BLaER1 treated with 17β-estradiol and CSF1 and Interleukin-3, amounts not matched to agents 10 nM and 100 nM (cell line): ENCODE measurements around the gene SIRT4.
"Not testable (repeated sequence)": the region's sequence is repeated elsewhere in the genome, so short reads cannot be mapped to it uniquely, and the experiment has no call there.

Source experiments
- H3K27ac ChIP-seq, 11 experiments: shearing (Covaris generic); formaldehyde crosslinking; 2 replicates each; pipeline ENCODE4 v1.8.1; 2022
- H3K27me3 ChIP-seq, 11 experiments: shearing (Covaris generic); formaldehyde crosslinking; 2 replicates each; pipeline ENCODE4 v1.8.1; 2022
- H3K36me3 ChIP-seq, 11 experiments: shearing (Covaris generic); formaldehyde crosslinking; 2 replicates each; pipeline ENCODE4 v1.8.1; 2022
- H3K4me1 ChIP-seq, 10 experiments: shearing (Covaris generic); formaldehyde crosslinking; 2 replicates each; pipeline ENCODE4 v1.8.1; 2022
- H3K4me2 ChIP-seq, 11 experiments: shearing (Covaris generic); formaldehyde crosslinking; 2 replicates each; pipeline ENCODE4 v1.8.1; 2022
- H3K4me3 ChIP-seq, 10 experiments: shearing (Covaris generic); formaldehyde crosslinking; 2 replicates each; pipeline ENCODE4 v1.8.1; 2022
- H3K9ac ChIP-seq, 11 experiments: shearing (Covaris generic); formaldehyde crosslinking; 2 replicates each; pipeline ENCODE4 v1.8.1; 2022
- H3K9me3 ChIP-seq, 11 experiments: shearing (Covaris generic); formaldehyde crosslinking; replicated peaks in 1 of 11; 2 replicates each; pipeline ENCODE4 v1.8.1; 2022
- H4K20me1 ChIP-seq, 11 experiments: shearing (Covaris generic); formaldehyde crosslinking; 2 replicates each; pipeline ENCODE4 v1.8.1; 2022
- Cebpa-rat ChIP-seq, 11 experiments: shearing (Covaris generic); IDR thresholded peaks; 2 replicates each; pipeline ENCODE4 v1.8.1; 2022

SIRT4 gene, protein sequence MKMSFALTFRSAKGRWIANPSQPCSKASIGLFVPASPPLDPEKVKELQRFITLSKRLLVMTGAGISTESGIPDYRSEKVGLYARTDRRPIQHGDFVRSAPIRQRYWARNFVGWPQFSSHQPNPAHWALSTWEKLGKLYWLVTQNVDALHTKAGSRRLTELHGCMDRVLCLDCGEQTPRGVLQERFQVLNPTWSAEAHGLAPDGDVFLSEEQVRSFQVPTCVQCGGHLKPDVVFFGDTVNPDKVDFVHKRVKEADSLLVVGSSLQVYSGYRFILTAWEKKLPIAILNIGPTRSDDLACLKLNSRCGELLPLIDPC

DNA sequence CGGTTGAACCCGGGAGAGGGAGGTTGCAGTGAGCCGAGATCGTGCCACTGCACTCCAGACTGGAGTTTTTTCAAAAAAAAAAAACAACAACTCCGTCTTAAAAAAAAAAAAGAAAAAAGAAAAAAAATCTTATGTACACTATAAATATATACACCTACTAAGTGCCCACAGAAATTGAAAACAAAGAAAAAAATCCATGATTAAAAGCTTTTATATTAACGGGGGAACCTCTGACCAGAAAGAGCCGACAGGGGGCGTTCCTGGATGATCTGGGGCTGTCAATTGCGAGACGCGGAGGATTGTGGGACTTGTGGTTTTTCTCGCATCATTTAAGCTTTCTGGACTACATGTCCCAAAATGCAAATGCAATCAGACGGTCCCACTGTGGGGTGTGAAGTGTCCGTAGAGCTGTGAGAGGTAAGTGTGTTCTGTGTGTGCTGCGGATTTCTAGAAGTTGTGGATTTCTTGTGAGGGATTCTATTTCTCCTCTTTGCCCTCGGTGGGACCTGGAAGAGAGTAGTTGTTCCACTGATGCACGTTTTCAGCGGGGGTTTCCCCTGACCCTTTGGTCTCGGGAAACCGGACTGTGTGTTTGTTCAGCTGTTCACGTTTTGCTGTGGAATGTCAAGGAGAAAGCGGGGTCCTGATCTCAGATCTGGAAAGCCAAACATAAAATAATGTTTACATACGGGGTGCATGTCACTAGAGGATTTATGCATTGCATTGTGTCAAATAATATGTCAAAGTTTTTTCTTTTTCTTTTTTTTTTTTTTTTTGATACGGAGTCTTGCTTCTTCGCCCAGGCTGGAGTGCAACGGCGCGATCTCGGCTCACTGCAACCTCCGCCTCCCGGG is at the start of gene SIRT4:
TSS of gene SIRT4 (plus strand) at position 360 of the 854 bp plus-strand sequence. CDS start 1,241 bp downstream, outside the sequence.
- H3K27me3 ChIP-seq: no peaks in the 10 kb centered on the region
- H3K36me3 ChIP-seq: no peaks in the 10 kb centered on the region
- H3K27ac ChIP-seq: peak within 1 kb of the TSS; percentile 41 to 87 (median 76); a peak in 20 of 22 replicates
- H3K9ac ChIP-seq: peak within 1 kb of the TSS; percentile 76 to 90 (median 83)
- H3K9me3 ChIP-seq: no peaks in the 10 kb centered on the region
- no peaks in the 10 kb centered on the region for H4K20me1 ChIP-seq
- H3K4me2 ChIP-seq: peak within 1 kb of the TSS; percentile 77 to 88 (median 83)
- no peak for TF ChIP-seq Cebpa-rat (IDR thresholded peaks at IDR 0.05)
- H3K4me3 ChIP-seq: peak within 1 kb of the TSS; percentile 62 to 75 (median 69)
- peaks cover 7 to 23% (median 14%) of the 10 kb centered on the region in 10 experiments; a peak in 19 of 20 replicates for H3K4me1 ChIP-seq

DNA sequence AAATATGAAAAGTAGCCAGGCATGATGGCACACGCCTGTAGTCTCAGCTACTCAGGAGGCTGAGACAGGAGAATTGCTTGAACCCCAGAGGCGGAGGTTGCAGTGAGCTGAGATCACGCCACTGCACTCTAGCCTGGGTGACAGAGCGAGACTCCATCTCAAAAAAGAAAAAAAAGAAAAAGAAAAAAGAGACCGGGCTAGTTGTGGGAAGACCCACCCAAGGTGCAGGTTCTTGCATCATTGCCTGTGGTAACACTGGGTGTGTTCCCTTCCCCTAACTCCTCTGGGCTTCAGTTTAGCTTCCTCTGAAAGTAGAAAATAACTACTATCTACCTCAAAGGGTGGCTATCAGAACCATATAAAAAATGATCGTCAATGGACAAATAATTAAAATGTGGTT is 48.8 kb upstream of the SIRT4 start:
- peak overlapping the region; percentile 24 to 72 (median 61); a peak in 18 of 22 replicates for H3K9ac ChIP-seq
- H3K9me3 ChIP-seq: not testable (repeated sequence)
- peaks cover 0 to 19% (median 0%) of the 10 kb centered on the region in 11 experiments; a peak in 5 of 22 replicates for H3K27me3 ChIP-seq
- peaks cover 21 to 71% (median 43%) of the 10 kb centered on the region in 11 experiments for H4K20me1 ChIP-seq
- peak overlapping the region in 10 of 11 experiments; percentile 63 to 91 (median 84); a peak in 21 of 22 replicates for H3K27ac ChIP-seq
- H3K4me1 ChIP-seq: peaks cover 52 to 100% (median 74%) of the 10 kb centered on the region in 10 experiments
- H3K4me2 ChIP-seq: peak overlapping the region; percentile 65 to 100 (median 81)
- peak in 9 of 11 experiments; percentile 65 to 92 (median 74); a peak in 16 of 22 replicates for TF ChIP-seq Cebpa-rat (IDR thresholded peaks at IDR 0.05)
- peaks cover 0 to 40% (median 6%) of the 10 kb centered on the region in 11 experiments; a peak in 13 of 22 replicates for H3K36me3 ChIP-seq
- peak overlapping the region in 7 of 10 experiments; percentile 20 to 48 (median 35); a peak in 10 of 20 replicates for H3K4me3 ChIP-seq

DNA sequence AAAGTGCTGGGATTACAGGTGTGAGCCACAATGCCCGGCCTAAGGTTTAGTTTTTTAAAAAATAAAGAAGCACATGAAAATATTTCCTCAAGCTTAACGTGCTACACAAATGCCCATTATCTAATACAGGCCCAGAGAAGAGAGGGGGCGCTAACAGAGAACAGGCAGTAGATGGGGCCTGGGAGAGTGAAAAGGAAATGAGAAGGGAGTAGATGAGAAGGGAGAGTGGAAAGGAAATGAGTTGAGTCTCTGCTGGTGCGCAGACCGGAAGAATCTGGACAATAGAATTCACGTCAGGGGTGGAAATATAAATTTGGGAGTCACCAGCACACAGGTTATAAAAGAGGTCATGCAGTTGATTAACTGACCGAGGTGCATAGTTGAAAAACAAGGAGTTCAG is 47.3 kb upstream of the SIRT4 start:
- TF ChIP-seq Cebpa-rat (IDR thresholded peaks at IDR 0.05): no peak
- Histone ChIP-seq H3K9ac (peak overlapping the region in 1 of 11 experiments; percentile 16; a peak in 1 of 22 replicates), H3K27ac (peak overlapping the region in 9 of 11 experiments; percentile 78 to 91 (median 84); a peak in 15 of 22 replicates), H3K4me2 (peak overlapping the region in 9 of 11 experiments; percentile 65 to 100 (median 82); a peak in 15 of 22 replicates), H4K20me1 (peaks cover 10 to 71% (median 41%) of the 10 kb centered on the region in 11 experiments), H3K27me3 (peaks cover 0 to 4% (median 0%) of the 10 kb centered on the region in 11 experiments; a peak in 4 of 22 replicates), H3K36me3 (peaks cover 0 to 38% (median 5%) of the 10 kb centered on the region in 11 experiments; a peak in 13 of 22 replicates), H3K4me3 (no peak overlapping the region; a peak in 1 of 20 replicates), H3K9me3 (no peaks in the 10 kb centered on the region), H3K4me1 (peaks cover 50 to 100% (median 75%) of the 10 kb centered on the region in 10 experiments)

DNA sequence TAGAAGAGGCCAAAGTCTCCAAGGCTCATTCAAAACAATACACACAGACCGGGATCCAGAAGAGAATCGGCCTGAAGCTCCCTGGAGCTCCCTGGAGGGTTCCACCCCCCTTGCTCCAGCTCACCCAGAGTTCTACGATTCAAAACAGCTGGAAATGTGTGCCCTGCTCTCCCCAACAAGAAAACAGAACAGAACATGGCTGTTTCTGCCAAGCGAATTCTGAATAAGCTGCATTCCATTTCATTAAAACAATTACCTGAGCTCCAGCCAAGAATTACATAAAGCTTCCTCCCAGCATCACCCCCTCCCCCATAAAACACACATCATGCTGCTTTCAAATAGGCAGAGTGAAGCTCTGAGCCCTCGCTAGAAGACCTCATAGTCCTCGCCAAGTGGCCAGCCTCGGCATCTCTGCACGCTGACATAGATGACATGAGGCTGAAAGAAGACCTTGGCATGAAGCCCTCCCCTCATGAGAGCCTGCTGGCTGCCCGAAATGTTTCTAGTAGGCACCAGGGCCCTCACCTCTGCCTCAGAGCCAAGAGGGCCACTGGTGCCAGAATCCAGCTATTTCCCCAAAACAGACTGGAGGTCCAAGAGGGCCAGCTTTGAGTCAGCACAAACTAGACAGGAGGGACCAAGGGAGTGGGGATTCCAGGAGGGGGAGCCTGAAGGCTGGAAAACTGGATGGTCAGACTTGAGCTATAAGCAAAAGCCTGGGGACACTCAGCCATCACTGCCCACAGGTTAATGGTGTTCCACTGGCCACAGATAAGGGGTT is 44.9 kb upstream of the SIRT4 start:
- Histone ChIP-seq H3K4me3 (no peak overlapping the region), H4K20me1 (peaks cover 9 to 74% (median 52%) of the 10 kb centered on the region in 11 experiments; a peak in 20 of 22 replicates), H3K36me3 (peaks cover 0 to 56% (median 5%) of the 10 kb centered on the region in 11 experiments; a peak in 13 of 22 replicates), H3K9ac (peak overlapping the region in 1 of 11 experiments; percentile 15; a peak in 2 of 22 replicates), H3K4me1 (peaks cover 35 to 100% (median 68%) of the 10 kb centered on the region in 10 experiments), H3K27ac (peak overlapping the region in 4 of 11 experiments; percentile 3 to 18 (median 8); a peak in 3 of 22 replicates), H3K27me3 (no peaks in the 10 kb centered on the region), H3K9me3 (no peaks in the 10 kb centered on the region), H3K4me2 (peak overlapping the region in 5 of 11 experiments; percentile 20 to 100 (median 51); a peak in 9 of 22 replicates)
- no peak for TF ChIP-seq Cebpa-rat (IDR thresholded peaks at IDR 0.05)

DNA sequence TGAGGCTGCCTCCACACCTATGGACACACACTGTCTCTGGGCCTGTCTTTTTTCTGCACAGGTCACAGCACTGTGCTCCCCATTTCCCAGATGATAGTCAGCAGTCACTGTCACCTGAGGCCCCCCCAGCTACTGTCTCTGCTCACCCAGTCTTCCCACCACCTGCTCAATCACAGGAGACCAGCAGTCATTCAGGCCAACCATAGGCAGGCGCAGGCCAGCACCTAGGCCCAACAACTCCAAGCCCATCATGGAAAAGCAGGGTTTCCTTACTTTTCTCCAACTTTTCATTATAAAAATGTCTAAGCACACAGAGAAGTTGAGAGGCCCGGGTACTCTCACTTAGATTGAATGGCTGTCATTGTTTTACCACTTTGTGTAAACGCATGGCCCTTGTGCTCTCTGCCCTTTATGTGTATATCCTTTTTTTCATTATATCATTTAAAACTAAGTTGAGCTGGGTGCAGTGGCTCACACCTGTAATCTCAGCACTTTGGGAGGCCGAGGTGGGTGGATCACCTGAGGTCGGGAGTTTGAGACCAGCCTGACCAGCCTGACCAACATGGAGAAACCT is 43.7 kb upstream of the SIRT4 start:
- H3K4me2 ChIP-seq: peak overlapping the region in 4 of 11 experiments; percentile 49 to 100 (median 76); a peak in 5 of 22 replicates
- H3K9ac ChIP-seq: no peak overlapping the region
- H3K27me3 ChIP-seq: no peaks in the 10 kb centered on the region
- H3K4me3 ChIP-seq: no peak overlapping the region
- peaks cover 20 to 77% (median 62%) of the 10 kb centered on the region in 11 experiments; a peak in 20 of 22 replicates for H4K20me1 ChIP-seq
- H3K36me3 ChIP-seq: peaks cover 0 to 56% (median 5%) of the 10 kb centered on the region in 11 experiments; a peak in 13 of 22 replicates
- TF ChIP-seq Cebpa-rat (IDR thresholded peaks at IDR 0.05): no peak
- no peaks in the 10 kb centered on the region for H3K9me3 ChIP-seq
- H3K4me1 ChIP-seq: peaks cover 35 to 100% (median 68%) of the 10 kb centered on the region in 10 experiments
- H3K27ac ChIP-seq: no peak overlapping the region

DNA sequence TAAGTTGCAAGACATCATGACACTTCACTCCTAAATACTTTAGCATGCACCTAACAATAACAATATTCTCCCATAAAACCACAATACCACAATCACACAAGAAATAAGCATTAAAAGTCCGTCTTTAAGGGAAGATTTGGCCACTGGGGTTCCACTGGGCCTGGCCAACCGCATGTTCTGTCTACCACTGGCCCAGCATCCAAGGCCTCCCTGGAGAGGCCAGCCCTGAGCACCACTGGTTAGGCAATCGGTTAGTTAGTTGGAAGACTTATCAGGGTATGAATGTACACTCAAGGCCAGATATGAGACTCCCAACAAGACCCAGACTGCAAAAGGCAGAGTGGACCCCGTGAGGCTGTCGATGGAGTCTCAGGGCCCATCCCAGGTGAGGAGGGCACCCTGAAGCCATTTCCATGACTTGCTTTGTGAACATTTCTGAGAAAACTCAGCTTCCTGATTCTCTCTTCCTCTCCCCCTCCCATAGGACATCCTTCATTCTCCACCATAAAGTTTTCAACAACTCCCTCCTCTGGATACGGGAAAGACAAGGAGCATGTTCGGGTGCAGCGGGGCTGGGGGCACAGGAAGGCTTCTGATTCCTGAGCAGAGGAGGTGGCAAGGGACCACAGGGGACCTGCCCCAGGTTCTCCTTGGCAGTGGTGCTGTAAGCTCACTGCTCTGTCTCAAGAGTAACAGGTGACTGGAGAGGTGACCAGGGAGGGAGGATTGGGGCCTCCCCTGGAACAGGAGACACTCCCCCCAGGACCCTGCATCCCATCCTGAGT is 42.5 kb upstream of the SIRT4 start:
- H3K27me3 ChIP-seq: peaks cover 0 to 6% (median 0%) of the 10 kb centered on the region in 11 experiments; a peak in 4 of 22 replicates
- TF ChIP-seq Cebpa-rat (IDR thresholded peaks at IDR 0.05): no peak
- H3K36me3 ChIP-seq: peaks cover 0 to 46% (median 5%) of the 10 kb centered on the region in 11 experiments; a peak in 13 of 22 replicates
- peaks cover 35 to 100% (median 68%) of the 10 kb centered on the region in 10 experiments for H3K4me1 ChIP-seq
- H3K9me3 ChIP-seq: no peaks in the 10 kb centered on the region
- H3K4me3 ChIP-seq: no peak overlapping the region
- peak overlapping the region in 10 of 11 experiments; percentile 10 to 100 (median 52); a peak in 15 of 22 replicates for H3K4me2 ChIP-seq
- H4K20me1 ChIP-seq: peaks cover 30 to 87% (median 74%) of the 10 kb centered on the region in 11 experiments; a peak in 21 of 22 replicates
- H3K27ac ChIP-seq: no peak overlapping the region
- no peak overlapping the region for H3K9ac ChIP-seq

DNA sequence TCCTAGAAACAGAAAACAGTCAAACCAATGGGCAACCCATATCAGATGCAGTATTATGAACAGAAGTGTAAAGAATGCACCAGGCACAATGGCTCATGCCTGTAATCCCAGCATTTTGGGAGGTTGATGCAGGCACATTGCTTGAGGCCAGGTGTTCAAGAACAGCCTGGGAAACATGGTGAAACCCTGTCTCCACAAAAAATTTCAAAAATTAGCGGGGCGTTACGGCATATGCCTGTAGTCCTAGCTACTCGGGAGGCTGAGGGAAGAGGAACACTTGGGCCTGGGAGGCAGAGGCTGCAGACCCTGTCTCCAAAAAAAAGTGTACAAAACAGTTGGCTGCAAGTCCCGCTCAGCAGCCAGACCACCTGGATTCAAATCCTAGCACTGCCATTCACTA is 41.5 kb upstream of the SIRT4 start:
- H3K27me3 ChIP-seq: peaks cover 0 to 8% (median 0%) of the 10 kb centered on the region in 11 experiments; a peak in 4 of 22 replicates
- H3K4me1 ChIP-seq: peaks cover 36 to 92% (median 63%) of the 10 kb centered on the region in 10 experiments
- peak overlapping the region in 1 of 11 experiments; percentile 36; a peak in 1 of 22 replicates for H3K9ac ChIP-seq
- H3K27ac ChIP-seq: no peak overlapping the region
- no peak overlapping the region for H3K4me3 ChIP-seq
- H3K9me3 ChIP-seq: no peaks in the 10 kb centered on the region
- peaks cover 0 to 36% (median 0%) of the 10 kb centered on the region in 11 experiments; a peak in 4 of 22 replicates for H3K36me3 ChIP-seq
- peak overlapping the region in 6 of 11 experiments; percentile 27 to 100 (median 97); a peak in 9 of 22 replicates for H3K4me2 ChIP-seq
- TF ChIP-seq Cebpa-rat (IDR thresholded peaks at IDR 0.05): no peak
- peaks cover 33 to 91% (median 77%) of the 10 kb centered on the region in 11 experiments; a peak in 21 of 22 replicates for H4K20me1 ChIP-seq
